Aorta (tissue), 5 donors: ENCODE measurements around the gene ANKRA2. TPM values are rescaled to one million over a fixed set of nuclear protein-coding genes. Genes with fewer than 3 reads are reported as not detected.
A peak's percentile ranks its signal among the peaks of the same experiment; 100 is the strongest.

Experiments used
- ATAC-seq: fragments of 200-7000 bp; cut with Tn5 transposase; one replicate; pipeline ENCODE4 v1.9.1; 2022; ENCODE audit warnings: moderate library complexity; ENCODE audit not compliant: low FRiP score
- DNase-seq, 2 donors: peaks; one replicate each; pipeline ENCODE4 v3.0.0-alpha.2; 2020
- H3K27ac ChIP-seq, 2 donors: one replicate each; pipeline ENCODE4 v1.5.1; 2013; ENCODE audit warnings: low read length in 2 of 2, mild to moderate bottlenecking in 2 of 2, moderate library complexity in 2 of 2, control low read depth in 1 of 2, inconsistent platforms in 1 of 2, low read depth in 1 of 2
- H3K27me3 ChIP-seq, 2 donors: one replicate each; pipeline ENCODE4 v1.6.1; 2013; ENCODE audit warnings: control low read depth in 1 of 2, low read length in 1 of 2, mild to moderate bottlenecking in 1 of 2, moderate library complexity in 1 of 2; ENCODE audit not compliant: insufficient read depth in 2 of 2, control insufficient read depth in 1 of 2
- H3K36me3 ChIP-seq, 2 donors: one replicate each; pipeline ENCODE4 v1.6.1; 2013; ENCODE audit warnings: control low read depth in 1 of 2, low read length in 1 of 2, mild to moderate bottlenecking in 1 of 2; ENCODE audit not compliant: insufficient read depth in 2 of 2, control insufficient read depth in 1 of 2
- H3K4me1 ChIP-seq, 2 donors: one replicate each; pipeline ENCODE4 v1.6.1; 2013; ENCODE audit warnings: low read length in 2 of 2, control low read depth in 1 of 2, mild to moderate bottlenecking in 1 of 2, moderate library complexity in 1 of 2; ENCODE audit not compliant: insufficient read depth in 2 of 2, control insufficient read depth in 1 of 2
- H3K4me3 ChIP-seq, 2 donors: one replicate each; pipeline ENCODE4 v1.5.1; 2013; ENCODE audit warnings: low read length in 2 of 2, control low read depth in 1 of 2, mild to moderate bottlenecking in 1 of 2
- H3K9me3 ChIP-seq: one replicate; pipeline ENCODE4 v1.6.1; 2013; ENCODE audit warnings: mild to moderate bottlenecking, low read length; ENCODE audit not compliant: control insufficient read depth
- WGBS, 2 donors: extraction: QIAGEN DNeasy Blood & Tissue Kit; methylation state at CpG; one replicate each; pipeline ENCODE4 v1.1.7; 2013; 5-methylcytosine and 5-hydroxymethylcytosine counted together
- intact Hi-C, 2 donors: fragments of 100-400 bp; cut with DNase I; formaldehyde crosslinking; loops; one replicate each; pipeline versions ENCODE4 v1.14.2 to v1.15.0; 2022
- polyA plus RNA-seq, 2 donors: library from polyadenylated mRNA; stranded (reverse); fragments of 200-250 nt; gene quantifications; one replicate each; pipeline ENCODE4 v1.2.3, GENCODE V29; 2013
- total RNA-seq, 2 donors: library from RNA; stranded (reverse); fragmentation: NEBNext Ultra II Directional; extraction: Animal tissue kit (Norgen Biotek cat#: 25700); gene quantifications; one replicate each; pipeline ENCODE4 v1.2.1, GENCODE V29; 2021
- donor health status: healthy with polysubstance abuse.
- donor health status: Bipolar disorder and iron deficiency.
- donor health status: DM: no; HTN: no; CAD: no.
- donor health status: DM: no; HTN: no; CAD: no.
- donor health status: DM: yes; HTN: yes; CAD: no.

The ANKRA2 gene
- total and polyA plus RNA-seq, 4 donors = 19.5 to 29.9 (median 24.1) TPM

GRCh38 chr5:73564018-73564417 lies 1.4 kb downstream of the ANKRA2 start:
- 18 to 26% methylated on average over 3 of the region's 3 CpGs for WGBS, 2 donors
- intact Hi-C loops = no loop called here
- Histone ChIP-seq H3K9me3 (no peaks in the 10 kb centered on the region), H3K36me3 (peaks cover 0 to 2% of the 10 kb centered on the region in 2 donors), H3K4me3 (peak overlapping the region; percentile 69 to 94), H3K4me1 (peaks cover 0 to 2% of the 10 kb centered on the region in 2 donors), H3K27ac (no peak overlapping the region), H3K27me3 (no peaks in the 10 kb centered on the region)
- ATAC-seq (no peak), DNase-seq (no peak)

DNA sequence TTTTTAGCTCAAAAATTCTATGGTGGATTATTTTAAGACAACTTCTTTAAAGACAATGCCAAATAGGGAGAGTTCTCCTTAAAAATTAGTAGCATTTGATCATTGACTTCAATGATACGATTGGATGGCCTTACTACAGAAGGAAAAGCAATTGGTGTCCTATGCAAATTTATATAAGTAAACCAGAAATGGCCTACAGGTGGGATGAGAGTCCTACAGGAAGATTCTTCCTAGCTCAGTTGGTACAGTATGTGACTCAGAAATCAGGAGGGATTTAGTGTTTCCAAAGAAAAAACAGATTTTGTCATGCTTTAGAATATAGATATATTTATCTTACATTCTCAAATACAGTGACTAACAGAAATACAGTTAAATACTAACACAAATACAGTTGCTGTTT lies 6.5 kb downstream of the ANKRA2 start:
- H3K27ac ChIP-seq = no peak overlapping the region
- no peaks in the 10 kb centered on the region for H3K9me3 ChIP-seq
- intact Hi-C loops = no loop called here
- peaks cover 3 to 5% of the 10 kb centered on the region in 2 donors for H3K36me3 ChIP-seq
- no peak overlapping the region for H3K4me3 ChIP-seq
- WGBS, 2 donors = 86 to 97% methylated on average over 1 of the region's 1 CpG
- H3K27me3 ChIP-seq = no peaks in the 10 kb centered on the region
- H3K4me1 ChIP-seq = no peaks in the 10 kb centered on the region
- ATAC-seq (no peak), DNase-seq (no peak)

GRCh38 chr5:73552642-73553041 lies 12.8 kb downstream of the ANKRA2 start:
- H3K4me1 ChIP-seq = no peaks in the 10 kb centered on the region
- ATAC-seq (no peak), DNase-seq (no peak)
- H3K36me3 ChIP-seq = peaks cover 3 to 14% of the 10 kb centered on the region in 2 donors
- H3K4me3 ChIP-seq = no peak overlapping the region
- no peaks in the 10 kb centered on the region for H3K9me3 ChIP-seq
- H3K27ac ChIP-seq = no peak overlapping the region
- no peaks in the 10 kb centered on the region for H3K27me3 ChIP-seq
- intact Hi-C loops = no loop called here

GRCh38 chr5:73550016-73550415 lies 15.4 kb downstream of the ANKRA2 start:
- Histone ChIP-seq H3K27ac (no peak overlapping the region), H3K27me3 (no peaks in the 10 kb centered on the region), H3K4me1 (no peaks in the 10 kb centered on the region), H3K36me3 (peaks cover 3 to 14% of the 10 kb centered on the region in 2 donors), H3K9me3 (no peaks in the 10 kb centered on the region), H3K4me3 (no peak overlapping the region)
- ATAC-seq (no peak), DNase-seq (no peak)
- intact Hi-C loops = no loop called here
- 68 to 80% methylated on average over 1 of the region's 1 CpG for WGBS, 2 donors

DNA sequence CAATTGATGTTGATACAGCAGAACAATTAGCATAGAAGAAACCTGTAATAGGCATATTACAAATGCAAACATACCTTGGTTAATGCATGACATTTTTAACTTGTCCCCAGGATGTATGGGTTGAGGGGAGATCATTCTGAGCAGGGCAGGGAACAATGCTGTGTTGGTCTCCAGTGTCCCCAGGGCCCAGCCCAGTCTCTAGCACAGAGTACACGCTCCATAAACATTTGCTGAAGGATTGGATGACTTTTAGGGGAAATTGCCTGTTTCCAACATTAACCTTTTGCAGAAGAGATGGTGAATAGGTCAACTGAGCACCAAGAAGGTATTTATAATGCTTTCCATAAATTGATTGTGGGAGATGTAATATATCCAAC lies 20.0 kb downstream of the ANKRA2 start:
- no peaks in the 10 kb centered on the region for H3K27me3 ChIP-seq
- intact Hi-C loops = no loop called here
- no peak overlapping the region for H3K4me3 ChIP-seq
- 63 to 67% methylated on average over 1 of the region's 1 CpG for WGBS, 2 donors
- no peak for ATAC-seq
- H3K36me3 ChIP-seq = no peaks in the 10 kb centered on the region
- H3K27ac ChIP-seq = no peak overlapping the region
- H3K9me3 ChIP-seq = no peaks in the 10 kb centered on the region
- H3K4me1 ChIP-seq = peaks cover 0 to 3% of the 10 kb centered on the region in 2 donors
- no peak for DNase-seq

GRCh38 chr5:73544429-73545402 lies 20.7 kb downstream of the ANKRA2 start:
- Histone ChIP-seq H3K9me3 (no peaks in the 10 kb centered on the region), H3K4me3 (no peak overlapping the region), H3K36me3 (no peaks in the 10 kb centered on the region), H3K27me3 (no peaks in the 10 kb centered on the region), H3K27ac (no peak overlapping the region), H3K4me1 (peaks cover 3% of the 10 kb centered on the region in 2 donors)
- ATAC-seq (no peak), DNase-seq (no peak)
- WGBS, 2 donors = 81 to 84% methylated on average over 9 of the region's 9 CpGs
- intact Hi-C loops = no loop called here

- ATAC-seq = no peak
- intact Hi-C loops = no loop called here
- H3K27ac ChIP-seq = peak overlapping the region in 1 of 2 donors; percentile 84
- WGBS, 2 donors = 41 to 47% methylated on average over 4 of the region's 4 CpGs
- no peaks in the 10 kb centered on the region for H3K27me3 ChIP-seq
- no peak for DNase-seq
- H3K36me3 ChIP-seq = no peaks in the 10 kb centered on the region
- H3K4me3 ChIP-seq = no peak overlapping the region
- H3K4me1 ChIP-seq = peaks cover 3% of the 10 kb centered on the region in 2 donors
- H3K9me3 ChIP-seq = no peaks in the 10 kb centered on the region
Measured at GRCh38 chr5:73542020-73542419, 23.4 kb downstream of the ANKRA2 start.

DNA sequence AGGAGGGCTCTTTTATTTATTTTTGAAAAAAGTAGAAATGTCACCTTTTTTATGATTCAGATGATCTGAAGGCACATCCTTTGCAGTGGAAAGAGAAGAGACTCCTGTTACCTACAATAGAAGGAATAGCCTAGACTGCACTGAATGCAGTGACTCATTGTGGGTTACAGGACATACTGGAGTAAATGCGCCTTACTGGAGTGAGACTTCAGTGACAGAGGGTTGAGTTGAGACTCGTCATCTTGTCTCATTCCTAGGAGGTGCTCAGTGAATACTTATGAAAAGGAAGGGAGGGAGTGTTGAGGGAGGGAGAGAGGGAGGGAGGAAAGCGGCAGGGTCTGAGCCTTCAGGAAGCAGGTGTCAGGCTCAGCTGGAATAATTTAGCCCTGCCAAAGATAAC lies 25.2 kb downstream of the ANKRA2 start:
- Histone ChIP-seq H3K4me3 (no peak overlapping the region), H3K27ac (no peak overlapping the region), H3K9me3 (no peaks in the 10 kb centered on the region), H3K27me3 (no peaks in the 10 kb centered on the region), H3K4me1 (peaks cover 3% of the 10 kb centered on the region in 2 donors), H3K36me3 (no peaks in the 10 kb centered on the region)
- intact Hi-C loops = no loop called here
- 90 to 97% methylated on average over 3 of the region's 3 CpGs for WGBS, 2 donors
- DNase-seq (no peak), ATAC-seq (no peak)

GRCh38 chr5:73539730-73540129 lies 25.7 kb downstream of the ANKRA2 start:
- Histone ChIP-seq H3K4me3 (no peak overlapping the region), H3K36me3 (no peaks in the 10 kb centered on the region), H3K27ac (no peak overlapping the region), H3K9me3 (no peaks in the 10 kb centered on the region), H3K4me1 (peaks cover 3% of the 10 kb centered on the region in 2 donors), H3K27me3 (no peaks in the 10 kb centered on the region)
- WGBS, 2 donors = 86 to 90% methylated on average over 2 of the region's 2 CpGs
- intact Hi-C loops = no loop called here
- ATAC-seq = no peak
- no peak for DNase-seq
